Measurements from ENCODE around the gene COPS7A. TPM values are rescaled to one million over a fixed set of nuclear protein-coding genes. Genes with fewer than 3 reads are reported as not detected.

The COPS7A gene
- polyA plus RNA-seq, 3 donors = 70.1 to 77.1 (median 72.3) TPM

DNA sequence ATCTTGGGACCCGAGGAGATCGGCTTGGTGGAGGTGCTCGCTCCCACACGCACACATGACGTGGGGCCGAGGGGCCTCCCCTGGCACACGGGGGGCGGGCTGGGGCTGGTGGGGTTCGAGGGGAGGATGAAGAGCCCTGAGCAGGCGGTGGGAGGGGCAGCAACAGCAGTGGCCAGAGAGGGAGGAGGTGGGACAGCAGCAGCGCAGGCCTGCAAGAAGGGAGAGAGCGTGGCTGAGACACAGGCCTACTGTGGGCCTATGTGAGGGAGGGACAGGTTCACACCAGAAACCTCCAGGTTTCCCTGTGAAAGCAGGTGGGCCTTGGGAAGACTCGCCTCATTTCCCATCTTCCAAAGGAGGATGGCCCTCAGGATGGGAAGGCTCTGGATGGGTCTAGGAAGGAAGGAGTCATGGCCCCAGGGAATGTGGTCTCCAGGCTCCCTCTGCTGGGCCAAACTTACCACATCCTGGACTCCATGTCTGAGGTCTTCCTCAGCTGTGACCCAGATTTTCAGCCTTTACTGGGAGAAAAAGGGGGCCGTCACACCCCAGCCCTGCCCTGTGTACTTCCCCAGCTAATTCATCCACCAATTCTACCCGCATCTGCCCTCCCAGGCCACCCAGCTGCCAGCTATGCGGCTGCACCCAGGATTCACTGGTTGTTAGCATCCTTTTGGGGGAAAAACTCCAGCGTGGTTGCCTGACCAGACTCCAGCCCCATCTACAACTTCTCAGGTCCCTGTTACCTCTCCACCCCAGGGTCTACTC lies 26.1 kb upstream of the COPS7A start:
- no peak overlapping the region for H3K4me2 ChIP-seq (replicated peaks; ENCODE audit: extremely low read depth, low read length, poor library complexity, severe bottlenecking)
- intact Hi-C loops (cut with micrococcal nuclease) = loop anchor here (5.0 to 10.0 kb wide), 2 partner anchors 53 to 80 kb away; partner anchors contain the start of gene ACRBP (in 1 of the 2)
- no peak overlapping the region for H2AFZ ChIP-seq (ENCODE audit: insufficient read depth, low read depth, low read length, poor library complexity, severe bottlenecking)
- Mint-ChIP-seq H3K4me1 (peaks cover 26% of the 10 kb centered on the region), H3K9me3 (peaks cover 4 to 20% (median 14%) of the 10 kb centered on the region in 7 donors), H3K36me3 (peaks cover 3 to 11% of the 10 kb centered on the region in 2 donors), H3K27me3 (ENCODE audit: low read depth in 3 of 3) (peaks cover 60 to 76% (median 61%) of the 10 kb centered on the region in 3 donors), H3K27ac (no peak overlapping the region), H3K4me3 (peak overlapping the region in 1 of 2 donors; percentile 74)
- peak in 2 of 3 donors; percentile 22 to 38 for DNase-seq
- H3K9ac ChIP-seq (ENCODE audit: insufficient read depth, low read length, poor library complexity, severe bottlenecking) = no peak overlapping the region
- no peak overlapping the region for H3K27ac ChIP-seq (ENCODE audit: low read depth in 1 of 2, low read length in 2 of 2)
- H3K79me2 ChIP-seq (ENCODE audit: insufficient read depth, low read length) = no peaks in the 10 kb centered on the region
- peaks cover 8 to 21% of the 10 kb centered on the region in 2 donors for H3K9me3 ChIP-seq (replicated peaks in 1 of 2; ENCODE audit: control insufficient read depth in 1 of 2, insufficient read depth in 1 of 2, low read length in 2 of 2)
- 78% methylated on average over 14 of the region's 17 CpGs for WGBS (ENCODE audit: insufficient coverage)
- H3K36me3 ChIP-seq (replicated peaks in 1 of 2; ENCODE audit: control insufficient read depth in 1 of 2, insufficient read depth in 2 of 2, low read length in 2 of 2) = no peaks in the 10 kb centered on the region
- H3K4me1 ChIP-seq (ENCODE audit: control insufficient read depth in 1 of 2, insufficient read depth in 2 of 2, low read length in 2 of 2) = peaks cover 7 to 12% of the 10 kb centered on the region in 2 donors
- peaks cover 43 to 52% of the 10 kb centered on the region in 2 donors for H3K27me3 ChIP-seq (ENCODE audit: control insufficient read depth in 2 of 2, insufficient read depth in 2 of 2, low read length in 2 of 2)
- TF ChIP-seq CTCF (IDR thresholded peaks at IDR 0.05) = peak; percentile 58
- H4K20me1 ChIP-seq (ENCODE audit: insufficient read depth, low read length) = no peaks in the 10 kb centered on the region
- no peak overlapping the region for H3K4me3 ChIP-seq (replicated peaks in 1 of 3; ENCODE audit: low read depth in 2 of 3, low read length in 3 of 3)

DNA sequence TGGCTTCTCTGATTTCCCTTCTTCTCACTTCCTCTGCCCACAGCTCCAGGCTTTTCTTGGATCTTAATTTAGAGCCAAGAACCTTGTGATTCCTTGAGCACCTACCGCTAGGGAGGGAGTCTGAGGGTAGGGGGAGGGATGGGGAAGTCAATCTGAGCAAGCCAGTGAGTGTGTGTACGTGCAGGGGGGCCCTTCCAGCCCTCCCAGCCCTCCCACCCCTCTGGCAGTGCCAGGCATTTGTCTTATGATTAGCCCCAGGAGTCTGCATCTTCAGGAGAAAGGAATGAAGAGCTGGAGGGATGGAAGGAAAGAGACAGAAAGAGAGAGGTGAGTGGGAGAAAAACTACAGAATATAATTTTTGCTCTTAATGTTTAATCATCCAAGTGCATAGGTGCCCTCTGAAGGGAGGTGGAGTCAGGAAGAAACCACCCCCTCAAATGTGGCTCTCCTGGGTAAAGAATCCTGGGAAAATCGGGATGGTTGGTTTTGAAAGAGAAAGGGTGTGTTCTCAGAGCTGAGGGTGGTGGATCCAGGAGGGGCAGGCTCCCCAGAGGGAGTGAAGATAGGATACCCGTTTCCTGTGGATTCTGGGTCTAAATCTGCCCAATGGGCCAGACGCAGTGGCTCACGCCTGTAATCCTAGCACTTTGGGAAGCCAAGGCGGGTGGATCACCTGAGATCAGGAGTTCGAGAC lies 25.3 kb upstream of the COPS7A start:
- Histone ChIP-seq H3K36me3 (replicated peaks in 1 of 2; ENCODE audit: control insufficient read depth in 1 of 2, insufficient read depth in 2 of 2, low read length in 2 of 2) (no peaks in the 10 kb centered on the region), H3K27ac (ENCODE audit: low read depth in 1 of 2, low read length in 2 of 2) (no peak overlapping the region), H3K79me2 (ENCODE audit: insufficient read depth, low read length) (no peaks in the 10 kb centered on the region), H3K4me2 (replicated peaks; ENCODE audit: extremely low read depth, low read length, poor library complexity, severe bottlenecking) (no peak overlapping the region), H3K4me3 (replicated peaks in 1 of 3; ENCODE audit: low read depth in 2 of 3, low read length in 3 of 3) (no peak overlapping the region), H3K27me3 (ENCODE audit: control insufficient read depth in 2 of 2, insufficient read depth in 2 of 2, low read length in 2 of 2) (peaks cover 43 to 59% of the 10 kb centered on the region in 2 donors), H4K20me1 (ENCODE audit: insufficient read depth, low read length) (no peaks in the 10 kb centered on the region), H3K4me1 (ENCODE audit: control insufficient read depth in 1 of 2, insufficient read depth in 2 of 2, low read length in 2 of 2) (peaks cover 7 to 12% of the 10 kb centered on the region in 2 donors), H2AFZ (ENCODE audit: insufficient read depth, low read depth, low read length, poor library complexity, severe bottlenecking) (no peak overlapping the region), H3K9me3 (replicated peaks in 1 of 2; ENCODE audit: control insufficient read depth in 1 of 2, insufficient read depth in 1 of 2, low read length in 2 of 2) (peaks cover 8 to 24% of the 10 kb centered on the region in 2 donors), H3K9ac (ENCODE audit: insufficient read depth, low read length, poor library complexity, severe bottlenecking) (no peak overlapping the region)
- 73% methylated on average over 6 of the region's 8 CpGs for WGBS (ENCODE audit: insufficient coverage)
- peaks cover 67 to 82% (median 68%) of the 10 kb centered on the region in 3 donors for H3K27me3 Mint-ChIP-seq (ENCODE audit: low read depth in 3 of 3)
- intact Hi-C loops (cut with micrococcal nuclease) = loop anchor here (5.0 to 10.0 kb wide), 2 partner anchors 54 to 81 kb away; partner anchors contain the start of gene ACRBP (in 1 of the 2)
- H3K9me3 Mint-ChIP-seq = peaks cover 4 to 20% (median 14%) of the 10 kb centered on the region in 7 donors
- H3K27ac Mint-ChIP-seq = peak overlapping the region in 1 of 7 donors; percentile 43
- peaks cover 3 to 11% of the 10 kb centered on the region in 2 donors for H3K36me3 Mint-ChIP-seq
- peak overlapping the region in 1 of 2 donors; percentile 74 for H3K4me3 Mint-ChIP-seq
- no peak for TF ChIP-seq CTCF (IDR thresholded peaks at IDR 0.05)
- peaks cover 28% of the 10 kb centered on the region for H3K4me1 Mint-ChIP-seq
- DNase-seq = no peak

Data from CD14-positive monocyte (primary cell).